K562 (cell line): Measurements from ENCODE around the gene CD274. TPM values are rescaled to one million over a fixed set of nuclear protein-coding genes. Genes with fewer than 3 reads are reported as not detected.

ENCODE experiments used
- ATAC-seq: fragments of 200-7000 bp; cut with Tn5 transposase; 3 replicates; pipeline ENCODE4 v1.9.1; 2020; ENCODE audit warnings: moderate library complexity
- BruUV-seq: library from RNA; stranded (reverse); fragments of 400-500 nt; replicated peaks from 2 replicates; lab custom pipeline; 2021; lab: Mats Ljungman, UMichigan
- CTCF ChIA-PET: fragments of 300-600 bp; formaldehyde crosslinking; extraction: SDS; loops from one replicate; lab custom pipeline; 2021; ENCODE audit warnings: low intra/inter-chr PET ratio; lab: Yijun Ruan, JAX
- POLR2A ChIA-PET: fragments of 300-600, 350-650 bp; sonication (Branson Sonifier 250); formaldehyde crosslinking; extraction: SDS; loops from one replicate; lab custom pipeline; 2021; ENCODE audit warnings: antibody characterized with exemption, inconsistent platforms; lab: Yijun Ruan, JAX
- DNase-seq, 4 experiments: peaks; one replicate each; pipeline versions ENCODE4 v3.0.0 to v3.0.0-alpha.2; 2011 to 2018; ENCODE audit warnings: low spot score in 3 of 4, mixed read lengths in 3 of 4; ENCODE audit errors: extremely low read depth in 1 of 4
- FAIRE-seq: peaks from 2 replicates; lab custom pipeline; 2011; peaks lifted over from hg19 to GRCh38; lab: Jason Lieb, UNC
- H2AFZ ChIP-seq: 2 replicates; pipeline ENCODE4 v1.6.0; 2011; ENCODE audit warnings: low read depth, low read length, control low read depth, inconsistent platforms
- H3K27ac ChIP-seq: fragments of 200-600 bp; 3 replicates; pipeline ENCODE4 v1.8.0; 2011; ENCODE audit warnings: low read depth, mild to moderate bottlenecking, control low read depth, inconsistent platforms, low read length, moderate library complexity, mixed read lengths; ENCODE audit errors: extremely low read depth
- H3K27me3 ChIP-seq, 2 experiments: fragments of 300-600 bp in 1 of 2; 2 replicates in 1 of 2; 3 replicates in 1 of 2; pipeline versions ENCODE4 v1.6.0 to v1.8.0; 2011; ENCODE audit warnings: inconsistent platforms in 2 of 2, low read length in 2 of 2, mild to moderate bottlenecking in 1 of 2, mixed read lengths in 1 of 2, moderate library complexity in 1 of 2; ENCODE audit not compliant: control insufficient read depth in 2 of 2, insufficient read depth in 2 of 2
- H3K36me3 ChIP-seq: fragments of 300-600 bp; 3 replicates; pipeline ENCODE4 v1.8.0; 2011; ENCODE audit warnings: mild to moderate bottlenecking, low read length, inconsistent platforms; ENCODE audit not compliant: control insufficient read depth, insufficient read depth
- H3K4me1 ChIP-seq, 2 experiments: fragments of 200-600 bp in 1 of 2; replicated peaks in 1 of 2; 2 replicates in 1 of 2; 3 replicates in 1 of 2; pipeline versions ENCODE4 v1.5.1 to v1.8.0; 2011; ENCODE audit warnings: inconsistent platforms in 2 of 2, low read length in 2 of 2, mild to moderate bottlenecking in 1 of 2, mixed read lengths in 1 of 2, moderate library complexity in 1 of 2; ENCODE audit not compliant: control insufficient read depth in 2 of 2, insufficient read depth in 2 of 2
- H3K4me2 ChIP-seq: 2 replicates; pipeline ENCODE4 v1.6.1; 2011; ENCODE audit warnings: low read length, control low read depth, inconsistent platforms, mixed read lengths; ENCODE audit not compliant: insufficient read depth
- H3K4me3 ChIP-seq: fragments of 200-600 bp; sonication (generic), shearing (Covaris generic); 2 replicates; pipeline ENCODE4 v1.5.1; 2016; ENCODE audit warnings: control low read depth, inconsistent platforms
- H3K79me2 ChIP-seq: fragments of 200-600 bp; 3 replicates; pipeline ENCODE4 v1.8.0; 2011; ENCODE audit warnings: low read length, inconsistent platforms; ENCODE audit not compliant: control insufficient read depth, insufficient read depth
- H3K9ac ChIP-seq, 2 experiments: 2 replicates each; pipeline versions ENCODE4 v1.6.0 to v1.6.1; 2011; ENCODE audit warnings: low read depth in 2 of 2, low read length in 2 of 2, control low read depth in 1 of 2, inconsistent platforms in 1 of 2, mild to moderate bottlenecking in 1 of 2, mixed read lengths in 1 of 2; ENCODE audit not compliant: insufficient read depth in 1 of 2
- H3K9me1 ChIP-seq: one replicate; pipeline ENCODE4 v1.6.0; 2011; ENCODE audit warnings: inconsistent platforms, mild to moderate bottlenecking, low read length, moderate library complexity; ENCODE audit not compliant: control insufficient read depth, insufficient read depth
- H3K9me3 ChIP-seq: replicated peaks from 2 replicates; pipeline ENCODE4 v1.5.1; 2011; ENCODE audit warnings: low read depth, low read length, inconsistent platforms; ENCODE audit not compliant: control insufficient read depth, insufficient read depth
- H4K20me1 ChIP-seq: replicated peaks from 2 replicates; pipeline ENCODE4 v1.6.1; 2011; ENCODE audit warnings: low read length, inconsistent platforms, mixed read lengths; ENCODE audit not compliant: control insufficient read depth, insufficient read depth
- ATF1 ChIP-seq, 2 experiments: fragments of 450-650 bp in 1 of 2; IDR thresholded peaks; 2 replicates each; pipeline ENCODE4 v1.6.1; 2016; ENCODE audit warnings: missing compliant biosample characterization in 1 of 2, missing genetic modification characterization in 1 of 2
- POLR2AphosphoS5 ChIP-seq: IDR thresholded peaks from 2 replicates; pipeline ENCODE4 v1.6.1; 2011; ENCODE audit warnings: mild to moderate bottlenecking, low read depth, low read length, moderate library complexity; ENCODE audit not compliant: control insufficient read depth, insufficient read depth
- RBM25 ChIP-seq: fragments of 200-400 bp; formaldehyde crosslinking; IDR thresholded peaks from 2 replicates; pipeline ENCODE4 v1.6.1; 2018; ENCODE audit warnings: low read length, low read depth, moderate library complexity; ENCODE audit not compliant: severe bottlenecking
- ZNF121 ChIP-seq: sonication (generic); formaldehyde crosslinking; conservative IDR thresholded peaks from 2 replicates; pipeline ENCODE4 v1.8.0; 2022; ENCODE audit warnings: missing genetic modification reagents
- ZNF316 ChIP-seq: fragments of 450-650 bp; IDR thresholded peaks from 2 replicates; pipeline ENCODE4 v1.6.1; 2016
- ZSCAN29 ChIP-seq: fragments of 450-650 bp; IDR thresholded peaks from 2 replicates; pipeline ENCODE4 v1.6.1; 2017
- WGBS: fragments of 100-300 bp; shearing (Covaris generic); methylation state at CpG from one replicate; pipeline ENCODE4 v1.1.6; 2016; ENCODE audit warnings: low coverage, mixed read lengths; ENCODE audit not compliant: insufficient coverage; ENCODE audit errors: missing lambda C conversion rate; 5-methylcytosine and 5-hydroxymethylcytosine counted together
- in situ Hi-C: fragments of 300-500 bp; cut with MboI; formaldehyde crosslinking; loops from 4 replicates; pipeline ENCODE4 v1.15.0; 2018; ENCODE audit warnings: inconsistent platforms, mixed read lengths
- intact Hi-C: fragments of 100-400 bp; cut with micrococcal nuclease; formaldehyde crosslinking; loops from 2 replicates; pipeline ENCODE4 v1.14.2; 2022
- polyA plus RNA-seq, 8 experiments: library from polyadenylated mRNA; depleted of rRNA in 4 of 8; stranded (reverse) in 5 of 8; unstranded in 3 of 8; fragments of >200 nt; fragmentation: Nextera tagmentation in 2 of 8; fragmentation: Illumina TruSeq in 1 of 8; extraction: Ambion mirVana in 2 of 8; extraction: Trizol in 1 of 8; gene quantifications; 2 replicates each; pipeline versions ENCODE4 v1.2.1 to v1.2.3, GENCODE V29; 2011 to 2014; ENCODE audit warnings: inconsistent platforms in 1 of 8, missing spikeins in 1 of 8
- total RNA-seq, 7 experiments: library from RNA; depleted of rRNA in 6 of 7; stranded (reverse); fragments of >200 nt in 6 of 7; fragmentation: Illumina TruSeq in 2 of 7; extraction: Trizol in 2 of 7; gene quantifications; 2 replicates each; pipeline versions ENCODE4 v1.2.1 to v1.2.3, GENCODE V29; 2011 to 2021; ENCODE audit warnings: low replicate concordance in 1 of 7

Gene CD274
- total and polyA plus RNA-seq, 9 of the 15 experiments (the other 6 are each of a cell fraction or from before 2014, with no cell fraction given): 0.07 to 0.51 (median 0.30) TPM; not detected in 1

GRCh38 chr9:5438301-5439162 is 11.8 kb upstream of the CD274 start (continued):
- no peak for TF ChIP-seq POLR2AphosphoS5
- TF ChIP-seq, all 486 proteins: peak for 0

- no peaks in the 10 kb centered on the region for H3K9me1 ChIP-seq
- TF ChIP-seq ZNF121: no peak
- no peak for TF ChIP-seq ATF1 (CRISPR knock-in tag; IDR thresholded peaks at IDR 0.05)
- TF ChIP-seq ATF1 (tag; IDR thresholded peaks at IDR 0.05): no peak
- no peak for TF ChIP-seq RBM25
- TF ChIP-seq ZNF316: no peak
- no peak for TF ChIP-seq ZSCAN29
- no peaks in the 10 kb centered on the region; the same call in 2 of the 3 replicates for H3K79me2 ChIP-seq
- H3K36me3 ChIP-seq: no peaks in the 10 kb centered on the region
- no peak overlapping the region for H3K9ac ChIP-seq
- in situ Hi-C loops: loop anchor here (5.0 to 25.0 kb wide), 3 partner anchors 152 to 828 kb away; partner anchors contain the start of gene AK3
- DNase-seq: no peak
- no peaks in the 10 kb centered on the region for H4K20me1 ChIP-seq
- WGBS: 8% methylated on average over 3 of the region's 3 CpGs
- no peak overlapping the region for H3K27ac ChIP-seq
- no peaks in the 10 kb centered on the region for H3K9me3 ChIP-seq
- H3K4me2 ChIP-seq: no peak overlapping the region
- H3K27me3 ChIP-seq: no peaks in the 10 kb centered on the region
- CTCF ChIA-PET: no interaction called here
- no peak overlapping the region for H3K4me3 ChIP-seq
- peaks cover 4 to 6% of the 10 kb centered on the region in 2 experiments; a peak in 2 of 5 replicates for H3K4me1 ChIP-seq
- intact Hi-C loops: loop anchor here (5.0 kb wide), 1 partner anchor 253 kb away; the partner anchor contains the start of gene INSL6
- no TSS peak for BruUV-seq
- POLR2A ChIA-PET: no interaction called here
- ATAC-seq: no peak
- no peak for FAIRE-seq
- no peak overlapping the region for H2AFZ ChIP-seq
Observed at GRCh38 chr9:5440426-5440825, 9.9 kb upstream of the CD274 start.
